H1 (cell line): Measurements from ENCODE around the gene C12orf42. TPM values are rescaled to one million over a fixed set of nuclear protein-coding genes. Genes with fewer than 3 reads are reported as not detected.

Source experiments
- CTCF ChIP-seq, 3 experiments: IDR thresholded peaks; 1 replicate in 2 of 3; 2 replicates in 1 of 3; pipeline versions ENCODE4 v1.5.1 to v1.6.1; 2011; ENCODE audit warnings: low read length in 3 of 3, mild to moderate bottlenecking in 3 of 3, inconsistent platforms in 2 of 3, low read depth in 1 of 3, moderate library complexity in 1 of 3; ENCODE audit not compliant: insufficient read depth in 1 of 3; ENCODE audit errors: control extremely low read depth in 1 of 3
- EZH2 ChIP-seq: fragments of 200-600 bp; sonication (generic); IDR thresholded peaks from 2 replicates; pipeline ENCODE4 v1.7.1; 2012; ENCODE audit warnings: low read depth, mild to moderate bottlenecking, moderate library complexity, low read length, inconsistent platforms; ENCODE audit not compliant: severe bottlenecking
- JUN ChIP-seq: IDR thresholded peaks from 2 replicates; pipeline ENCODE4 v1.6.1; 2011; ENCODE audit warnings: low read depth, mild to moderate bottlenecking, improper control_type of control experiment, low read length
- KDM1A ChIP-seq: fragments of 200-600, 300-600 bp; sonication (generic); IDR thresholded peaks from 2 replicates; pipeline ENCODE4 v1.7.1; 2016; ENCODE audit warnings: mild to moderate bottlenecking, low read length, borderline replicate concordance
- POLR2A ChIP-seq, 2 experiments: IDR thresholded peaks; 1 replicate in 1 of 2; 2 replicates in 1 of 2; pipeline ENCODE4 v1.6.1; 2011; ENCODE audit warnings: low read depth in 2 of 2, low read length in 2 of 2, mild to moderate bottlenecking in 2 of 2; ENCODE audit errors: control extremely low read depth in 1 of 2
- RNF2 ChIP-seq: fragments of 200-900, 300-1000 bp; sonication (generic); IDR thresholded peaks from 2 replicates; pipeline ENCODE4 v1.7.1; 2016; ENCODE audit warnings: borderline replicate concordance, low read depth, mild to moderate bottlenecking, antibody characterized with exemption, low read length; ENCODE audit not compliant: poor library complexity, severe bottlenecking; ENCODE audit errors: missing control alignments
- RXRA ChIP-seq: IDR thresholded peaks from 2 replicates; pipeline ENCODE4 v1.6.1; 2011; ENCODE audit warnings: low read depth, mild to moderate bottlenecking, low read length, moderate library complexity; ENCODE audit not compliant: insufficient read depth
- SAP30 ChIP-seq: fragments of 300-600 bp; sonication (generic); IDR thresholded peaks from 2 replicates; pipeline ENCODE4 v1.7.1; 2012; ENCODE audit warnings: low read length, moderate library complexity, mild to moderate bottlenecking, inconsistent platforms; ENCODE audit not compliant: insufficient read depth, insufficient replicate concordance
- SIX5 ChIP-seq: IDR thresholded peaks from 2 replicates; pipeline ENCODE4 v1.6.1; 2011; ENCODE audit warnings: mild to moderate bottlenecking, low read depth, low read length
- polyA plus RNA-seq, 7 experiments: library from polyadenylated mRNA; depleted of rRNA in 3 of 7; stranded (reverse) in 5 of 7; unstranded in 2 of 7; fragments of >200 nt in 5 of 7; fragments of 200-250 nt in 2 of 7; gene quantifications; 1 replicate in 5 of 7; 2 replicates in 1 of 7; 4 replicates in 1 of 7; pipeline versions ENCODE4 v1.2.1 to v1.2.3, GENCODE V29; 2011 to 2013; ENCODE audit warnings: missing spikeins in 2 of 7, mixed read lengths in 2 of 7
- total RNA-seq: library from RNA; stranded (reverse); fragmentation: NEBNext Ultra II Directional; extraction: Animal tissue kit (Norgen Biotek cat#: 25700); gene quantifications from 2 replicates; pipeline ENCODE4 v1.2.1, GENCODE V29; 2021

C12orf42 gene
- total and polyA plus RNA-seq, 2 of the 8 experiments (the other 6 are each of a cell fraction or from before 2014, with no cell fraction given): 0.05 TPM; not detected in 1

- TF ChIP-seq CTCF (IDR thresholded peaks at IDR 0.05; ENCODE audit: control extremely low read depth in 1 of 3, insufficient read depth in 1 of 3, low read depth in 1 of 3, low read length in 3 of 3): no peak
- TF ChIP-seq JUN: no peak
- no peak for TF ChIP-seq EZH2
- TF ChIP-seq SIX5: no peak
- TF ChIP-seq SAP30: no peak
- no peak for TF ChIP-seq RXRA
- TF ChIP-seq POLR2A (IDR thresholded peaks at IDR 0.05; ENCODE audit: control extremely low read depth in 1 of 2, low read depth in 2 of 2, low read length in 2 of 2): no peak
- no peak for TF ChIP-seq KDM1A
- no peak for TF ChIP-seq RNF2
- TF ChIP-seq, all 59 proteins: peak for 0
Measured at GRCh38 chr12:103494051-103494733, 1.6 kb downstream of the C12orf42 start (continued).
